CD4-positive, alpha-beta T cell (primary cell): Measurements from ENCODE around the gene PTPRM. TPM values are rescaled to one million over a fixed set of nuclear protein-coding genes. Genes with fewer than 3 reads are reported as not detected.

ENCODE experiments used
- ATAC-seq: fragments of 200-7000 bp; cut with Tn5 transposase; one replicate; pipeline ENCODE4 v1.10.0; 2022; ENCODE audit warnings: mild to moderate bottlenecking; ENCODE audit not compliant: poor library complexity
- CTCF ChIA-PET: fragments of 350-600 bp; sonication (Branson Sonifier 250); formaldehyde crosslinking; loops from one replicate; lab custom pipeline; 2021; ENCODE audit warnings: antibody characterized with exemption, inconsistent platforms; lab: Charles Lee
- POLR2A ChIA-PET: fragments of 350-600 bp; sonication (Branson Sonifier 250); formaldehyde crosslinking; loops from one replicate; lab custom pipeline; 2021; ENCODE audit warnings: antibody characterized with exemption, inconsistent platforms; lab: Charles Lee
- DNase-seq, 14 experiments: peaks; one replicate each; pipeline ENCODE4 v3.0.0-alpha.2; 2013 to 2020; ENCODE audit warnings: mixed read lengths in 2 of 14
- H3K27ac ChIP-seq, 2 donors: one replicate each; pipeline versions ENCODE4 v1.5.1 to v1.7.0; 2013; ENCODE audit warnings: low read length in 2 of 2, low read depth in 1 of 2, mild to moderate bottlenecking in 1 of 2
- H3K27me3 ChIP-seq, 2 experiments: 1 replicate in 1 of 2; 2 replicates in 1 of 2; pipeline versions ENCODE4 v1.6.1 to v1.7.0; 2013; ENCODE audit warnings: low read length in 2 of 2, control low read depth in 1 of 2, mild to moderate bottlenecking in 1 of 2, moderate library complexity in 1 of 2; ENCODE audit not compliant: insufficient read depth in 2 of 2, control insufficient read depth in 1 of 2
- H3K36me3 ChIP-seq: one replicate; pipeline ENCODE4 v1.6.1; 2013; ENCODE audit warnings: low read length, control low read depth; ENCODE audit not compliant: insufficient read depth
- H3K4me1 ChIP-seq: one replicate; pipeline ENCODE4 v1.6.1; 2013; ENCODE audit warnings: low read length, control low read depth; ENCODE audit not compliant: insufficient read depth
- H3K4me3 ChIP-seq: one replicate; pipeline ENCODE4 v1.5.1; 2013; ENCODE audit warnings: mild to moderate bottlenecking, low read length, moderate library complexity
- H3K9me3 ChIP-seq, 2 experiments: 1 replicate in 1 of 2; 2 replicates in 1 of 2; pipeline versions ENCODE4 v1.6.1 to v1.7.0; 2013; ENCODE audit warnings: low read length in 2 of 2, mild to moderate bottlenecking in 2 of 2, control low read depth in 1 of 2, moderate library complexity in 1 of 2; ENCODE audit not compliant: control insufficient read depth in 1 of 2, insufficient read depth in 1 of 2
- H3K27ac Mint-ChIP-seq: one replicate; pipeline ENCODE4 v1.8.0; 2020; ENCODE audit warnings: mixed read lengths
- H3K27me3 Mint-ChIP-seq: one replicate; pipeline ENCODE4 v1.8.0; 2021; ENCODE audit warnings: mixed read lengths
- H3K36me3 Mint-ChIP-seq: one replicate; pipeline ENCODE4 v1.8.0; 2021; ENCODE audit warnings: low read depth, mixed read lengths
- H3K4me1 Mint-ChIP-seq: one replicate; pipeline ENCODE4 v1.8.0; 2021; ENCODE audit warnings: low read depth, mixed read lengths
- H3K4me3 Mint-ChIP-seq: one replicate; pipeline ENCODE4 v1.8.0; 2020; ENCODE audit warnings: mild to moderate bottlenecking, mixed read lengths
- H3K9me3 Mint-ChIP-seq: one replicate; pipeline ENCODE4 v1.8.0; 2020; ENCODE audit warnings: mixed read lengths
- CTCF ChIP-seq: fragments of 200-600 bp; IDR thresholded peaks from one replicate; pipeline ENCODE4 v1.8.0; 2022; ENCODE audit warnings: antibody characterized with exemption, mild to moderate bottlenecking
- intact Hi-C, 2 experiments: fragments of 100-400 bp; cut with DNase I in 1 of 2; cut with micrococcal nuclease in 1 of 2; formaldehyde crosslinking; loops; one replicate each; pipeline versions ENCODE4 v1.15.1 to v1.9.0; 2023 to 2025; cut with DNase I, micrococcal nuclease
- total RNA-seq, 174 experiments: library from RNA in 2 of 174; stranded (reverse) in 2 of 174; gene quantifications; one replicate each; pipeline ENCODE4 v1.2.3 and lab custom pipeline; 2021 to 2026

Gene PTPRM
- total RNA-seq, 2 experiments from 2014 or later: 21.7 to 21.9 TPM

DNA sequence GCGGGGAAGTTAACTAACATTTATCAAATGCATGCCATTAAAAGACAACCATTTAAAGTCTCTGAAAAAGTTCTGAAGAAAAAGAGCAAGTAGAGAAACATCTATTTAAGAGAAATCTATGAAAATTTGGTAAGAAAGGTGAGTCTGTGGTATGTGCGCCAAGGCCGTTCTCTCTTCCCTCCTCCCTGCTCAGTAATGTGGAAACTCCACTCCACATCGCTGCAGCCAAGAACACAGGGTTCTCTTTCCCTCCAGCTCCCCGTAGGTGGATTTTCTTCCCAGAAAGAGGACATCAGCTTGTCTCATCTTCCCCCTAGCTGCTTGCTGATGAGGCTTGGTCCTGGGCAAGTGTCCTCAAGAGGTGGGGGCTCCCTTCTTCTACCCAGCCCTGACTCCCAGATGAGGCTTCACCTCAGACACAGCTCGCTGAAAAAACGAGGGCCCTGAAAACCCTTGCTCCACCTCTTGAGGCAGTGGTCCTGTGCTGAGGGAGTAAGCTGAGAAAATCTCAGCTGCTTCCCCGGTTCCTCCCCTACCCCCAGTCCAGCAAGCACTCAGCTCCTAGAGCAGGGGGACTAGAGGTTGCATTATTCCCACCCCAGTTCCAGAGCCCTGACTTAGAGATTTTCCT, 45.8 kb upstream of the PTPRM start:
- Histone ChIP-seq H3K27ac (no peak overlapping the region), H3K36me3 (no peaks in the 10 kb centered on the region), H3K4me3 (no peak overlapping the region), H3K9me3 (peaks cover 0 to 9% of the 10 kb centered on the region in 2 experiments), H3K4me1 (no peaks in the 10 kb centered on the region), H3K27me3 (peaks cover 0 to 2% of the 10 kb centered on the region in 2 experiments)
- Mint-ChIP-seq H3K4me3 (no peak overlapping the region), H3K36me3 (no peaks in the 10 kb centered on the region), H3K27ac (no peak overlapping the region), H3K9me3 (no peaks in the 10 kb centered on the region), H3K27me3 (no peaks in the 10 kb centered on the region), H3K4me1 (no peaks in the 10 kb centered on the region)
- ATAC-seq (no peak), DNase-seq (no peak)
- ChIA-PET POLR2A (no interaction called here), CTCF (no interaction called here)
- TF ChIP-seq CTCF: no peak
- intact Hi-C loops: no loop called here

- Histone ChIP-seq H3K9me3 (peaks cover 0 to 13% of the 10 kb centered on the region in 2 experiments), H3K36me3 (no peaks in the 10 kb centered on the region), H3K27me3 (peaks cover 0 to 2% of the 10 kb centered on the region in 2 experiments), H3K27ac (no peak overlapping the region), H3K4me3 (no peak overlapping the region), H3K4me1 (no peaks in the 10 kb centered on the region)
- Mint-ChIP-seq H3K27me3 (no peaks in the 10 kb centered on the region), H3K4me1 (no peaks in the 10 kb centered on the region), H3K36me3 (no peaks in the 10 kb centered on the region), H3K9me3 (no peaks in the 10 kb centered on the region), H3K27ac (no peak overlapping the region), H3K4me3 (no peak overlapping the region)
- no peak for TF ChIP-seq CTCF
- ChIA-PET POLR2A (no interaction called here), CTCF (no interaction called here)
- intact Hi-C loops: no loop called here
- DNase-seq (no peak), ATAC-seq (no peak)
These were observed 43.3 kb upstream of the PTPRM start for GRCh38 chr18:7523772-7524171.

GRCh38 chr18:7524786-7525185, 42.3 kb upstream of the PTPRM start:
- Mint-ChIP-seq H3K27me3 (no peaks in the 10 kb centered on the region), H3K27ac (no peak overlapping the region), H3K4me1 (no peaks in the 10 kb centered on the region), H3K36me3 (no peaks in the 10 kb centered on the region), H3K4me3 (no peak overlapping the region), H3K9me3 (no peaks in the 10 kb centered on the region)
- H3K4me3 ChIP-seq: no peak overlapping the region
- intact Hi-C loops: no loop called here
- no peak for ATAC-seq
- H3K27me3 ChIP-seq: peaks cover 0 to 2% of the 10 kb centered on the region in 2 experiments
- no peak overlapping the region for H3K27ac ChIP-seq
- no peak for TF ChIP-seq CTCF
- DNase-seq: no peak
- H3K36me3 ChIP-seq: no peaks in the 10 kb centered on the region
- POLR2A ChIA-PET: no interaction called here
- H3K9me3 ChIP-seq: peaks cover 0 to 13% of the 10 kb centered on the region in 2 experiments
- CTCF ChIA-PET: no interaction called here
- no peaks in the 10 kb centered on the region for H3K4me1 ChIP-seq
